ENCODE results near the gene TPD52L1.

GRCh38 chr6:125132058-125132457 is 21.5 kb upstream of the TPD52L1 start:
- TF ChIP-seq EZH2phosphoT487 (IDR thresholded peaks at IDR 0.05; ENCODE audit: low read depth, severe bottlenecking, unreplicated experiment) (no peak), EZH2 (IDR thresholded peaks at IDR 0.05; ENCODE audit: borderline replicate concordance) (no peak)
- TF ChIP-seq, protein P1, sequence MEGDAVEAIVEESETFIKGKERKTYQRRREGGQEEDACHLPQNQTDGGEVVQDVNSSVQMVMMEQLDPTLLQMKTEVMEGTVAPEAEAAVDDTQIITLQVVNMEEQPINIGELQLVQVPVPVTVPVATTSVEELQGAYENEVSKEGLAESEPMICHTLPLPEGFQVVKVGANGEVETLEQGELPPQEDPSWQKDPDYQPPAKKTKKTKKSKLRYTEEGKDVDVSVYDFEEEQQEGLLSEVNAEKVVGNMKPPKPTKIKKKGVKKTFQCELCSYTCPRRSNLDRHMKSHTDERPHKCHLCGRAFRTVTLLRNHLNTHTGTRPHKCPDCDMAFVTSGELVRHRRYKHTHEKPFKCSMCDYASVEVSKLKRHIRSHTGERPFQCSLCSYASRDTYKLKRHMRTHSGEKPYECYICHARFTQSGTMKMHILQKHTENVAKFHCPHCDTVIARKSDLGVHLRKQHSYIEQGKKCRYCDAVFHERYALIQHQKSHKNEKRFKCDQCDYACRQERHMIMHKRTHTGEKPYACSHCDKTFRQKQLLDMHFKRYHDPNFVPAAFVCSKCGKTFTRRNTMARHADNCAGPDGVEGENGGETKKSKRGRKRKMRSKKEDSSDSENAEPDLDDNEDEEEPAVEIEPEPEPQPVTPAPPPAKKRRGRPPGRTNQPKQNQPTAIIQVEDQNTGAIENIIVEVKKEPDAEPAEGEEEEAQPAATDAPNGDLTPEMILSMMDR (IDR thresholded peaks at IDR 0.05; ENCODE audit: poor library complexity): no peak

Data from hepatocyte (in vitro differentiated cells).